Measurements from ENCODE around the gene RAB3GAP1. TPM values are rescaled to one million over a fixed set of nuclear protein-coding genes. Genes with fewer than 3 reads are reported as not detected.

RAB3GAP1 gene
- total and polyA plus RNA-seq, 3 experiments from 2014 or later = 12.8 to 23.6 (median 22.8) TPM

GRCh38 chr2:135198481-135198880 lies 146.4 kb downstream of the RAB3GAP1 start:
- no peaks in the 10 kb centered on the region for H3K36me3 ChIP-seq (ENCODE audit: insufficient read depth, low read length)
- Mint-ChIP-seq H3K4me1 (no peaks in the 10 kb centered on the region), H3K36me3 (peaks cover 3 to 12% (median 10%) of the 10 kb centered on the region in 3 donors), H3K27ac (peak overlapping the region in 1 of 8 donors; percentile 5), H3K27me3 (no peaks in the 10 kb centered on the region), H3K4me3 (no peak overlapping the region), H3K9me3 (peaks cover 0 to 3% (median 2%) of the 10 kb centered on the region in 5 donors)
- H3K4me1 ChIP-seq (ENCODE audit: insufficient read depth, low read length) = no peaks in the 10 kb centered on the region
- no peaks in the 10 kb centered on the region for H3K9me3 ChIP-seq (ENCODE audit: low read length)
- no peaks in the 10 kb centered on the region for H3K27me3 ChIP-seq (ENCODE audit: insufficient read depth, low read length, poor library complexity, severe bottlenecking)
- ChIA-PET CTCF (no interaction called here), POLR2A (no interaction called here)
- no peak overlapping the region for H3K27ac ChIP-seq (ENCODE audit: low read depth, low read length)
- DNase-seq = no peak
- H3K4me3 ChIP-seq (ENCODE audit: low read length) = no peak overlapping the region

DNA sequence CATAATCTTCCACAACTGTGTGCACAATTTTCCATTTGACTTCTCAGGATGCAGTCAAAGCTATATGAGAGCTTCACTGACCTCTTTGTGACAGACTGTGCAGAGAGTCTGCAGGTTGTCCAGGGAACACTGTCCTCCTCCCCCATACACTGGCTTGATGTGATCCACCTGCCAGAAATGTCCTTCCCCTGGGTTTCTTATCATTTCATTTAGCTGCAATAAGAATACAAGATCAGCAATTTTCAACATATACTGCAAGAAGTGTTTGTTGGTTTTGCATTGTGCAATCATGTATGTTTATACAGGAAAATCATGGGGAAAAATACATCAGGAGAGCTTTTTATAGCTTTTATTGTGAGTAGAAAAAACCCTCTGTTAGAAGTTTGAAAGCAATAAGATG lies 150.7 kb downstream of the RAB3GAP1 start:
- Mint-ChIP-seq H3K4me3 (no peak overlapping the region), H3K36me3 (peaks cover 9 to 13% (median 10%) of the 10 kb centered on the region in 3 donors), H3K27me3 (no peaks in the 10 kb centered on the region), H3K27ac (no peak overlapping the region), H3K9me3 (no peaks in the 10 kb centered on the region), H3K4me1 (no peaks in the 10 kb centered on the region)
- Histone ChIP-seq H3K4me1 (ENCODE audit: insufficient read depth, low read length) (no peaks in the 10 kb centered on the region), H3K36me3 (ENCODE audit: insufficient read depth, low read length) (no peaks in the 10 kb centered on the region), H3K27ac (ENCODE audit: low read depth, low read length) (no peak overlapping the region), H3K4me3 (ENCODE audit: low read length) (no peak overlapping the region), H3K27me3 (ENCODE audit: insufficient read depth, low read length, poor library complexity, severe bottlenecking) (no peaks in the 10 kb centered on the region), H3K9me3 (ENCODE audit: low read length) (no peaks in the 10 kb centered on the region)
- CTCF ChIA-PET = no interaction called here
- DNase-seq = no peak
- POLR2A ChIA-PET = no interaction called here

GRCh38 chr2:135203944-135204343 lies 151.9 kb downstream of the RAB3GAP1 start:
- Mint-ChIP-seq H3K27me3 (no peaks in the 10 kb centered on the region), H3K27ac (no peak overlapping the region), H3K4me3 (no peak overlapping the region), H3K36me3 (peaks cover 7 to 13% (median 9%) of the 10 kb centered on the region in 3 donors), H3K4me1 (no peaks in the 10 kb centered on the region), H3K9me3 (no peaks in the 10 kb centered on the region)
- no peak for DNase-seq
- no peaks in the 10 kb centered on the region for H3K4me1 ChIP-seq (ENCODE audit: insufficient read depth, low read length)
- H3K36me3 ChIP-seq (ENCODE audit: insufficient read depth, low read length) = no peaks in the 10 kb centered on the region
- CTCF ChIA-PET = interaction anchor here (1.4 kb wide), 1 partner anchor 39 kb away, joined by 3 read pairs; no protein-coding TSS in a partner anchor
- POLR2A ChIA-PET = no interaction called here
- H3K4me3 ChIP-seq (ENCODE audit: low read length) = no peak overlapping the region
- no peak overlapping the region for H3K27ac ChIP-seq (ENCODE audit: low read depth, low read length)
- no peaks in the 10 kb centered on the region for H3K27me3 ChIP-seq (ENCODE audit: insufficient read depth, low read length, poor library complexity, severe bottlenecking)
- H3K9me3 ChIP-seq (ENCODE audit: low read length) = no peaks in the 10 kb centered on the region

DNA sequence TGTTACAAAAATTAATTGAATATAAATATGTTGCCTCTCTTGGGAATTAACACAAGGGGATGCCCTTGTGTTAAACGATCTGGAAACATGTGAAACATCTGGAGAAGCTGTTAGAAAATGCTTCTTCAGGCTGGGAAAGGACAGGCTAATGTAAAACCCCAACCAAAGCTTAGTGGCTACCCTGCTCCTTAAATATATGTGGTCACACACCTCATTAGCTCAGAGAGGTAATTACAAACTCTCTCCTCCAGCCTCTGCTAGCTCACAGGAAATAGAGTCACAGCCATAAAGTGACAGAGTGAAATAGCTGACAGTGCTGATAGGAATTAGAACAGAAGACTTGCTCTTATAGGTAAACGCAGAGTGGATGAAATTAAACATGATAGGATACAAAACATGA lies 155.9 kb downstream of the RAB3GAP1 start:
- Mint-ChIP-seq H3K4me1 (no peaks in the 10 kb centered on the region), H3K9me3 (no peaks in the 10 kb centered on the region), H3K36me3 (peaks cover 0 to 6% (median 2%) of the 10 kb centered on the region in 3 donors), H3K27me3 (no peaks in the 10 kb centered on the region), H3K4me3 (no peak overlapping the region), H3K27ac (no peak overlapping the region)
- DNase-seq = no peak
- Histone ChIP-seq H3K4me3 (ENCODE audit: low read length) (no peak overlapping the region), H3K27ac (ENCODE audit: low read depth, low read length) (no peak overlapping the region), H3K27me3 (ENCODE audit: insufficient read depth, low read length, poor library complexity, severe bottlenecking) (no peaks in the 10 kb centered on the region), H3K9me3 (ENCODE audit: low read length) (no peaks in the 10 kb centered on the region), H3K4me1 (ENCODE audit: insufficient read depth, low read length) (no peaks in the 10 kb centered on the region), H3K36me3 (ENCODE audit: insufficient read depth, low read length) (no peaks in the 10 kb centered on the region)
- ChIA-PET POLR2A (no interaction called here), CTCF (no interaction called here)

GRCh38 chr2:135212757-135213156 lies 160.7 kb downstream of the RAB3GAP1 start:
- Mint-ChIP-seq H3K27me3 (no peaks in the 10 kb centered on the region), H3K36me3 (peaks cover 5 to 7% (median 6%) of the 10 kb centered on the region in 3 donors), H3K4me3 (no peak overlapping the region), H3K27ac (no peak overlapping the region), H3K9me3 (no peaks in the 10 kb centered on the region), H3K4me1 (no peaks in the 10 kb centered on the region)
- CTCF ChIA-PET = no interaction called here
- Histone ChIP-seq H3K9me3 (ENCODE audit: low read length) (no peaks in the 10 kb centered on the region), H3K27me3 (ENCODE audit: insufficient read depth, low read length, poor library complexity, severe bottlenecking) (no peaks in the 10 kb centered on the region), H3K36me3 (ENCODE audit: insufficient read depth, low read length) (no peaks in the 10 kb centered on the region), H3K4me1 (ENCODE audit: insufficient read depth, low read length) (no peaks in the 10 kb centered on the region), H3K27ac (ENCODE audit: low read depth, low read length) (no peak overlapping the region), H3K4me3 (ENCODE audit: low read length) (no peak overlapping the region)
- DNase-seq = no peak
- POLR2A ChIA-PET = no interaction called here

- peaks cover 5 to 17% (median 12%) of the 10 kb centered on the region in 3 donors for H3K36me3 Mint-ChIP-seq
- CTCF ChIA-PET = no interaction called here
- Histone ChIP-seq H3K4me3 (ENCODE audit: low read length) (no peak overlapping the region), H3K36me3 (ENCODE audit: insufficient read depth, low read length) (no peaks in the 10 kb centered on the region), H3K27me3 (ENCODE audit: insufficient read depth, low read length, poor library complexity, severe bottlenecking) (no peaks in the 10 kb centered on the region), H3K4me1 (ENCODE audit: insufficient read depth, low read length) (no peaks in the 10 kb centered on the region), H3K9me3 (ENCODE audit: low read length) (no peaks in the 10 kb centered on the region), H3K27ac (ENCODE audit: low read depth, low read length) (no peak overlapping the region)
- H3K9me3 Mint-ChIP-seq = no peaks in the 10 kb centered on the region
- H3K4me1 Mint-ChIP-seq = no peaks in the 10 kb centered on the region
- no peaks in the 10 kb centered on the region for H3K27me3 Mint-ChIP-seq
- H3K27ac Mint-ChIP-seq = no peak overlapping the region
- POLR2A ChIA-PET = no interaction called here
- no peak overlapping the region for H3K4me3 Mint-ChIP-seq
- no peak for DNase-seq
These were observed 166.3 kb downstream of the RAB3GAP1 start for GRCh38 chr2:135218426-135218825.

DNA sequence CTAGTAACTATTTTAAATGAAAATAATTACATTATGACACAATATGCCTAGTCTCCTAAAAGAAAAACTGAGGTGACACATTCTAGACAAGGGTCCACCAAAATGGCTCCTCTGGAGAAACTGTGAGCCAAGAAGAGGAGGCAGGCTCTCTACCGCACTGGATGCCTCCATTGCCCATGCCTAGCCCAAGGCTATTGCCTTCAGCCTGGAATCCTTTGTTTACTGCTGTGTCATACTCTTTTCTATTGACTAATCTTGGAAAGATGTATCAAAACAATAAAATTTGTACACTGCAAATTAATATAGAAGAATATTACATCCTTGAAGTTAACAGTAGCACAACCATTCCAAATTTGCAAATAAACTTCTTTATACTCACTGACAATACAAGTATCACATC lies 167.1 kb downstream of the RAB3GAP1 start:
- peaks cover 5 to 17% (median 12%) of the 10 kb centered on the region in 3 donors for H3K36me3 Mint-ChIP-seq
- Histone ChIP-seq H3K27me3 (ENCODE audit: insufficient read depth, low read length, poor library complexity, severe bottlenecking) (no peaks in the 10 kb centered on the region), H3K4me1 (ENCODE audit: insufficient read depth, low read length) (no peaks in the 10 kb centered on the region), H3K4me3 (ENCODE audit: low read length) (no peak overlapping the region), H3K36me3 (ENCODE audit: insufficient read depth, low read length) (no peaks in the 10 kb centered on the region), H3K27ac (ENCODE audit: low read depth, low read length) (no peak overlapping the region), H3K9me3 (ENCODE audit: low read length) (no peaks in the 10 kb centered on the region)
- DNase-seq = no peak
- H3K4me3 Mint-ChIP-seq = no peak overlapping the region
- no peaks in the 10 kb centered on the region for H3K9me3 Mint-ChIP-seq
- ChIA-PET CTCF (no interaction called here), POLR2A (no interaction called here)
- H3K27ac Mint-ChIP-seq = no peak overlapping the region
- no peaks in the 10 kb centered on the region for H3K4me1 Mint-ChIP-seq
- no peaks in the 10 kb centered on the region for H3K27me3 Mint-ChIP-seq
